ENCODE data around the gene NDUFA3. TPM values are rescaled to one million over a fixed set of nuclear protein-coding genes. Genes with fewer than 3 reads are reported as not detected.

Gene NDUFA3
- total and polyA plus RNA-seq, 2 of the 13 experiments (the other 11 are each of a cell fraction or from before 2014, with no cell fraction given) = 31.6 to 75.4 TPM

DNA sequence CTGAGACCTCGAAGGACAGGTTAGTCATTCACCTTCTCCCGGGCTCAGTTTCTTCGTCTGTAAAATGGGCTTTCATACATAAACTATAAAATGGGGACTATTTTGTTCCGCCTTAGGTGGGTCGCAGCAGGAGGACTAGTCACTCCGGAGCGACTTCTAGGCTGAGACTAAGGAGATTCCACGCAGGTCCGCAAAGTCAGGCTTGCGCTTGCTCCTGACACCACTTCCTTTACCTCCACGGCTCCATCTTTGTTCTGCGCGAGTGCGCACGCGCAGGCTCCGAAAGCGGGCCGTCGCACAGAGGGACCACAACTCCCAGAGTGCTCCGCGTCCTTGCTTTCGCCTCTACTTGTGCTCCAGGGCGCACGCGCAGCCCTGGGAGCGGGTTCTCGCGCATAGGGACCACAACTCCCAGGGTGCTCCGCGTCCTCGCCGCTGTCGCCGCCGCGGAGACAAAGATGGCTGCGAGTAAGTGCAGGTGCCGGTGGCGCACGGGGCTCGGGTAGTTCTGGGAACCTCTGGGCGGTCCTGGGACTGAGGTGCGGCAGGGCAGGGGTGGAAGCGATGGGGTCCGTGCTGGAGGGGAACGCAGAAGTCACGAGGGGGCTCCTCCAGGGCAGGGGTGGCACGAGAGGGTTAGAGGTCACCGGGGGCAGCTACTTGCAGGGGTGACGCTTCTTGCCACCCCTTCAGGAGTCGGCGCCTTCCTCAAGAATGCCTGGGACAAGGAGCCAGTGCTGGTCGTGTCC, at the start of gene NDUFA3 (continued):
- TF ChIP-seq, protein P1, sequence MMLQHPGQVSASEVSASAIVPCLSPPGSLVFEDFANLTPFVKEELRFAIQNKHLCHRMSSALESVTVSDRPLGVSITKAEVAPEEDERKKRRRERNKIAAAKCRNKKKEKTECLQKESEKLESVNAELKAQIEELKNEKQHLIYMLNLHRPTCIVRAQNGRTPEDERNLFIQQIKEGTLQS (CRISPR knock-in tag; IDR thresholded peaks at IDR 0.05) = 0 out of 2 replicates have a peak, but pooled peaks have one; percentile 17
- TF ChIP-seq, protein P2, sequence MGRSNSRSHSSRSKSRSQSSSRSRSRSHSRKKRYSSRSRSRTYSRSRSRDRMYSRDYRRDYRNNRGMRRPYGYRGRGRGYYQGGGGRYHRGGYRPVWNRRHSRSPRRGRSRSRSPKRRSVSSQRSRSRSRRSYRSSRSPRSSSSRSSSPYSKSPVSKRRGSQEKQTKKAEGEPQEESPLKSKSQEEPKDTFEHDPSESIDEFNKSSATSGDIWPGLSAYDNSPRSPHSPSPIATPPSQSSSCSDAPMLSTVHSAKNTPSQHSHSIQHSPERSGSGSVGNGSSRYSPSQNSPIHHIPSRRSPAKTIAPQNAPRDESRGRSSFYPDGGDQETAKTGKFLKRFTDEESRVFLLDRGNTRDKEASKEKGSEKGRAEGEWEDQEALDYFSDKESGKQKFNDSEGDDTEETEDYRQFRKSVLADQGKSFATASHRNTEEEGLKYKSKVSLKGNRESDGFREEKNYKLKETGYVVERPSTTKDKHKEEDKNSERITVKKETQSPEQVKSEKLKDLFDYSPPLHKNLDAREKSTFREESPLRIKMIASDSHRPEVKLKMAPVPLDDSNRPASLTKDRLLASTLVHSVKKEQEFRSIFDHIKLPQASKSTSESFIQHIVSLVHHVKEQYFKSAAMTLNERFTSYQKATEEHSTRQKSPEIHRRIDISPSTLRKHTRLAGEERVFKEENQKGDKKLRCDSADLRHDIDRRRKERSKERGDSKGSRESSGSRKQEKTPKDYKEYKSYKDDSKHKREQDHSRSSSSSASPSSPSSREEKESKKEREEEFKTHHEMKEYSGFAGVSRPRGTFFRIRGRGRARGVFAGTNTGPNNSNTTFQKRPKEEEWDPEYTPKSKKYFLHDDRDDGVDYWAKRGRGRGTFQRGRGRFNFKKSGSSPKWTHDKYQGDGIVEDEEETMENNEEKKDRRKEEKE (IDR thresholded peaks at IDR 0.05) = no peak
- peak; percentile 96 for TF ChIP-seq YY1 (IDR thresholded peaks at IDR 0.05; ENCODE audit: insufficient read depth, insufficient replicate concordance, low read depth, low read length)
- TF ChIP-seq, protein P3, sequence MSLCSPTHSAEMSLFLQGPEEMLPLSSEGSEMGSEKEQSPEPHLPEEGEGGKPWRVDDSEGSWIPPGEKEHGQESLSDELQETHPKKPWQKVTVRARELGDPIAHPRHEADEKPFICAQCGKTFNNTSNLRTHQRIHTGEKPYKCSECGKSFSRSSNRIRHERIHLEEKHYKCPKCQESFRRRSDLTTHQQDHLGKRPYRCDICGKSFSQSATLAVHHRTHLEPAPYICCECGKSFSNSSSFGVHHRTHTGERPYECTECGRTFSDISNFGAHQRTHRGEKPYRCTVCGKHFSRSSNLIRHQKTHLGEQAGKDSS (CRISPR knock-in tag; IDR thresholded peaks at IDR 0.05; ENCODE audit: borderline replicate concordance, low read depth) = peak; percentile 62; the same call in 1 of the 2 replicates
- peak; percentile 83; the same call in 1 of the 2 replicates for TF ChIP-seq SPEN (CRISPR knock-in tag; IDR thresholded peaks at IDR 0.05; ENCODE audit: low read depth)
- TF ChIP-seq ZSCAN9 (CRISPR knock-in tag; IDR thresholded peaks at IDR 0.05; ENCODE audit: borderline replicate concordance) = peak; percentile 71; the same call in 1 of the 2 replicates
- TF ChIP-seq, protein P4, sequence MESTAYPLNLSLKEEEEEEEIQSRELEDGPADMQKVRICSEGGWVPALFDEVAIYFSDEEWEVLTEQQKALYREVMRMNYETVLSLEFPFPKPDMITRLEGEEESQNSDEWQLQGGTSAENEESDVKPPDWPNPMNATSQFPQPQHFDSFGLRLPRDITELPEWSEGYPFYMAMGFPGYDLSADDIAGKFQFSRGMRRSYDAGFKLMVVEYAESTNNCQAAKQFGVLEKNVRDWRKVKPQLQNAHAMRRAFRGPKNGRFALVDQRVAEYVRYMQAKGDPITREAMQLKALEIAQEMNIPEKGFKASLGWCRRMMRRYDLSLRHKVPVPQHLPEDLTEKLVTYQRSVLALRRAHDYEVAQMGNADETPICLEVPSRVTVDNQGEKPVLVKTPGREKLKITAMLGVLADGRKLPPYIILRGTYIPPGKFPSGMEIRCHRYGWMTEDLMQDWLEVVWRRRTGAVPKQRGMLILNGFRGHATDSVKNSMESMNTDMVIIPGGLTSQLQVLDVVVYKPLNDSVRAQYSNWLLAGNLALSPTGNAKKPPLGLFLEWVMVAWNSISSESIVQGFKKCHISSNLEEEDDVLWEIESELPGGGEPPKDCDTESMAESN (CRISPR knock-in tag; conservative IDR thresholded peaks at IDR 0.05) = peak; percentile 88
- TF ChIP-seq MXD4 (CRISPR knock-in tag; IDR thresholded peaks at IDR 0.05) = peak; percentile 85
- no peak for TF ChIP-seq SIX1 (CRISPR knock-in tag; IDR thresholded peaks at IDR 0.05; ENCODE audit: borderline replicate concordance)
- TF ChIP-seq RCOR2 (CRISPR knock-in tag; IDR thresholded peaks at IDR 0.05) = peak; percentile 99
- TF ChIP-seq, protein P5, sequence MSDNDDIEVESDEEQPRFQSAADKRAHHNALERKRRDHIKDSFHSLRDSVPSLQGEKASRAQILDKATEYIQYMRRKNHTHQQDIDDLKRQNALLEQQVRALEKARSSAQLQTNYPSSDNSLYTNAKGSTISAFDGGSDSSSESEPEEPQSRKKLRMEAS (IDR thresholded peaks at IDR 0.05) = 0 out of 2 replicates have a peak, but pooled peaks have one; percentile 58
- TF ChIP-seq, protein P6, sequence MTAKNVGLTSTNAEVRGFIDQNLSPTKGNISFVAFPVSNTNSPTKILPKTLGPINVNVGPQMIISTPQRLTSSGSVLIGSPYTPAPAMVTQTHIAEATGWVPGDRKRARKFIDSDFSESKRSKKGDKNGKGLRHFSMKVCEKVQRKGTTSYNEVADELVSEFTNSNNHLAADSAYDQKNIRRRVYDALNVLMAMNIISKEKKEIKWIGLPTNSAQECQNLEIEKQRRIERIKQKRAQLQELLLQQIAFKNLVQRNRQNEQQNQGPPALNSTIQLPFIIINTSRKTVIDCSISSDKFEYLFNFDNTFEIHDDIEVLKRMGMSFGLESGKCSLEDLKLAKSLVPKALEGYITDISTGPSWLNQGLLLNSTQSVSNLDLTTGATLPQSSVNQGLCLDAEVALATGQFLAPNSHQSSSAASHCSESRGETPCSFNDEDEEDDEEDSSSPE (CRISPR knock-in tag; IDR thresholded peaks at IDR 0.05) = peak; percentile 62
- peak; percentile 99 for TF ChIP-seq KDM1A (CRISPR knock-in tag; IDR thresholded peaks at IDR 0.05)
- TF ChIP-seq ZKSCAN8 (CRISPR knock-in tag; IDR thresholded peaks at IDR 0.05; ENCODE audit: borderline replicate concordance) = peak; percentile 57; the same call in 1 of the 2 replicates
- TF ChIP-seq, protein P7, sequence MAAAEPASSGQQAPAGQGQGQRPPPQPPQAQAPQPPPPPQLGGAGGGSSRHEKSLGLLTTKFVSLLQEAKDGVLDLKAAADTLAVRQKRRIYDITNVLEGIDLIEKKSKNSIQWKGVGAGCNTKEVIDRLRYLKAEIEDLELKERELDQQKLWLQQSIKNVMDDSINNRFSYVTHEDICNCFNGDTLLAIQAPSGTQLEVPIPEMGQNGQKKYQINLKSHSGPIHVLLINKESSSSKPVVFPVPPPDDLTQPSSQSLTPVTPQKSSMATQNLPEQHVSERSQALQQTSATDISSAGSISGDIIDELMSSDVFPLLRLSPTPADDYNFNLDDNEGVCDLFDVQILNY (CRISPR knock-in tag; conservative IDR thresholded peaks at IDR 0.05) = peak; percentile 53; the same call in 1 of the 2 replicates
- peak; percentile 97 for TF ChIP-seq GATAD1 (CRISPR knock-in tag; IDR thresholded peaks at IDR 0.05)
- TF ChIP-seq ZNF839 (CRISPR knock-in tag; IDR thresholded peaks at IDR 0.05; ENCODE audit: borderline replicate concordance) = no peak
- TF ChIP-seq ZNF660 (CRISPR knock-in tag; IDR thresholded peaks at IDR 0.05; ENCODE audit: borderline replicate concordance, low read depth) = no peak
- TF ChIP-seq RXRA (CRISPR knock-in tag; IDR thresholded peaks at IDR 0.05) = peak; percentile 41; the same call in 1 of the 2 replicates
- TF ChIP-seq NPAS2 (CRISPR knock-in tag; IDR thresholded peaks at IDR 0.05; ENCODE audit: borderline replicate concordance) = no peak
